ENCODE measurements around the gene CNKSR3. TPM values are rescaled to one million over a fixed set of nuclear protein-coding genes. Genes with fewer than 3 reads are reported as not detected.
A peak's percentile ranks its signal among the peaks of the same experiment; 100 is the strongest.

Gene CNKSR3
- total RNA-seq, 2 experiments from 2014 or later, result 0.34 to 0.58 TPM

GRCh38 chr6:154425034-154425433, 85.5 kb downstream of the CNKSR3 start:
- Mint-ChIP-seq H3K9me3 (ENCODE audit: low read depth) (no peaks in the 10 kb centered on the region), H3K4me1 (no peaks in the 10 kb centered on the region), H3K4me3 (no peak overlapping the region), H3K36me3 (ENCODE audit: low read depth) (no peaks in the 10 kb centered on the region), H3K27ac (no peak overlapping the region), H3K27me3 (peaks cover 3% of the 10 kb centered on the region)
- intact Hi-C loops (cut with DNase I, micrococcal nuclease), result no loop called here
- POLR2A ChIA-PET, result no interaction called here
- no peak for ATAC-seq
- CTCF ChIA-PET, result interaction anchor here (0.9 kb wide), 1 partner anchor 16 kb away, joined by 3 read pairs; no protein-coding TSS in a partner anchor
- no peak for DNase-seq

- Mint-ChIP-seq H3K4me1 (peaks cover 11% of the 10 kb centered on the region), H3K4me3 (no peak overlapping the region), H3K27me3 (peaks cover 17% of the 10 kb centered on the region), H3K9me3 (ENCODE audit: low read depth) (no peaks in the 10 kb centered on the region), H3K36me3 (ENCODE audit: low read depth) (no peaks in the 10 kb centered on the region), H3K27ac (no peak overlapping the region)
- intact Hi-C loops (cut with DNase I, micrococcal nuclease), result no loop called here
- ATAC-seq, result no peak
- no peak for DNase-seq
- ChIA-PET POLR2A (no interaction called here), CTCF (interaction anchor here (0.6 to 0.8 kb wide), 2 partner anchors 96 kb away, joined by 3 read pairs; no protein-coding TSS in a partner anchor)
Observed at GRCh38 chr6:154414021-154414813, 96.3 kb downstream of the CNKSR3 start.

GRCh38 chr6:154412106-154412820, 98.2 kb downstream of the CNKSR3 start:
- CTCF ChIA-PET, result no interaction called here
- POLR2A ChIA-PET, result no interaction called here
- no peak for DNase-seq
- Mint-ChIP-seq H3K27me3 (peaks cover 13% of the 10 kb centered on the region), H3K4me1 (peaks cover 11% of the 10 kb centered on the region), H3K36me3 (ENCODE audit: low read depth) (no peaks in the 10 kb centered on the region), H3K4me3 (no peak overlapping the region), H3K9me3 (ENCODE audit: low read depth) (no peaks in the 10 kb centered on the region), H3K27ac (no peak overlapping the region)
- intact Hi-C loops (cut with DNase I, micrococcal nuclease), result no loop called here
- ATAC-seq, result no peak

- ChIA-PET POLR2A (no interaction called here), CTCF (no interaction called here)
- Mint-ChIP-seq H3K9me3 (ENCODE audit: low read depth) (no peaks in the 10 kb centered on the region), H3K4me3 (no peak overlapping the region), H3K27ac (peak overlapping the region; percentile 49), H3K27me3 (peaks cover 15% of the 10 kb centered on the region), H3K36me3 (ENCODE audit: low read depth) (no peaks in the 10 kb centered on the region), H3K4me1 (peaks cover 11% of the 10 kb centered on the region)
- ATAC-seq, result no peak
- intact Hi-C loops (cut with DNase I, micrococcal nuclease), result loop anchor here (2.0 kb wide), 2 partner anchors 58 to 256 kb away; no protein-coding TSS in a partner anchor
- DNase-seq, result no peak
Observed at GRCh38 chr6:154411076-154411475, 99.4 kb downstream of the CNKSR3 start.

GRCh38 chr6:154410619-154411072, 99.8 kb downstream of the CNKSR3 start:
- peak overlapping the region; percentile 49 for H3K27ac Mint-ChIP-seq
- CTCF ChIA-PET, result no interaction called here
- no peaks in the 10 kb centered on the region for H3K9me3 Mint-ChIP-seq (ENCODE audit: low read depth)
- no peaks in the 10 kb centered on the region for H3K36me3 Mint-ChIP-seq (ENCODE audit: low read depth)
- POLR2A ChIA-PET, result no interaction called here
- peaks cover 14% of the 10 kb centered on the region for H3K27me3 Mint-ChIP-seq
- no peak overlapping the region for H3K4me3 Mint-ChIP-seq
- ATAC-seq (peak; percentile 98), DNase-seq (peak; percentile 76)
- intact Hi-C loops (cut with DNase I, micrococcal nuclease), result loop anchor here (1.0 to 2.0 kb wide), 3 partner anchors 55 to 256 kb away; no protein-coding TSS in a partner anchor
- peaks cover 11% of the 10 kb centered on the region for H3K4me1 Mint-ChIP-seq

GRCh38 chr6:154408891-154409500, 101.5 kb downstream of the CNKSR3 start:
- CTCF ChIA-PET, result no interaction called here
- H3K36me3 Mint-ChIP-seq (ENCODE audit: low read depth), result no peaks in the 10 kb centered on the region
- no peak overlapping the region for H3K4me3 Mint-ChIP-seq
- no peaks in the 10 kb centered on the region for H3K9me3 Mint-ChIP-seq (ENCODE audit: low read depth)
- ATAC-seq (no peak), DNase-seq (peak; percentile 29)
- H3K4me1 Mint-ChIP-seq, result peaks cover 17% of the 10 kb centered on the region
- H3K27me3 Mint-ChIP-seq, result peaks cover 11% of the 10 kb centered on the region
- H3K27ac Mint-ChIP-seq, result no peak overlapping the region
- POLR2A ChIA-PET, result no interaction called here
- intact Hi-C loops (cut with DNase I, micrococcal nuclease), result loop anchor here (1.0 to 2.0 kb wide), 2 partner anchors 132 to 252 kb away; no protein-coding TSS in a partner anchor

- intact Hi-C loops (cut with DNase I, micrococcal nuclease), result no loop called here
- CTCF ChIA-PET, result interaction anchor here (0.7 kb wide), 1 partner anchor 106 kb away, joined by 3 read pairs; no protein-coding TSS in a partner anchor
- H3K36me3 Mint-ChIP-seq (ENCODE audit: low read depth), result no peaks in the 10 kb centered on the region
Observed at GRCh38 chr6:154407440-154407839, 103.0 kb downstream of the CNKSR3 start.

GRCh38 chr6:154406869-154407268, 103.6 kb downstream of the CNKSR3 start:
- no peak overlapping the region for H3K27ac Mint-ChIP-seq
- H3K4me1 Mint-ChIP-seq, result peaks cover 21% of the 10 kb centered on the region
- peaks cover 7% of the 10 kb centered on the region for H3K27me3 Mint-ChIP-seq
- intact Hi-C loops (cut with DNase I, micrococcal nuclease), result no loop called here
- DNase-seq (no peak), ATAC-seq (no peak)
- ChIA-PET CTCF (interaction anchor here (0.6 kb wide), 1 partner anchor 9 kb away, joined by 3 read pairs; no protein-coding TSS in a partner anchor), POLR2A (no interaction called here)
- no peaks in the 10 kb centered on the region for H3K36me3 Mint-ChIP-seq (ENCODE audit: low read depth)
- H3K9me3 Mint-ChIP-seq (ENCODE audit: low read depth), result no peaks in the 10 kb centered on the region
- H3K4me3 Mint-ChIP-seq, result no peak overlapping the region

More at GRCh38 chr6:154407440-154407839, 103.0 kb downstream of the CNKSR3 start:
- H3K4me1 Mint-ChIP-seq, result peaks cover 21% of the 10 kb centered on the region
- H3K4me3 Mint-ChIP-seq, result no peak overlapping the region
- H3K27me3 Mint-ChIP-seq, result peaks cover 12% of the 10 kb centered on the region
- no peaks in the 10 kb centered on the region for H3K9me3 Mint-ChIP-seq (ENCODE audit: low read depth)
- POLR2A ChIA-PET, result no interaction called here
- H3K27ac Mint-ChIP-seq, result no peak overlapping the region
- ATAC-seq (no peak), DNase-seq (no peak)

GRCh38 chr6:154406301-154406700, 104.2 kb downstream of the CNKSR3 start:
- intact Hi-C loops (cut with DNase I, micrococcal nuclease), result no loop called here
- no peak overlapping the region for H3K27ac Mint-ChIP-seq
- H3K27me3 Mint-ChIP-seq, result peaks cover 5% of the 10 kb centered on the region
- H3K4me3 Mint-ChIP-seq, result no peak overlapping the region
- POLR2A ChIA-PET, result no interaction called here
- H3K4me1 Mint-ChIP-seq, result peaks cover 21% of the 10 kb centered on the region
- H3K9me3 Mint-ChIP-seq (ENCODE audit: low read depth), result no peaks in the 10 kb centered on the region
- CTCF ChIA-PET, result interaction anchor here (0.6 kb wide), 1 partner anchor 10 kb away, joined by 3 read pairs; no protein-coding TSS in a partner anchor
- ATAC-seq, result no peak
- no peaks in the 10 kb centered on the region for H3K36me3 Mint-ChIP-seq (ENCODE audit: low read depth)
- no peak for DNase-seq

- peaks cover 10% of the 10 kb centered on the region for H3K4me1 Mint-ChIP-seq
- DNase-seq (no peak), ATAC-seq (no peak)
- H3K4me3 Mint-ChIP-seq, result no peak overlapping the region
- ChIA-PET POLR2A (no interaction called here), CTCF (interaction anchor here (0.7 kb wide), 1 partner anchor 158 kb away, joined by 3 read pairs; no protein-coding TSS in a partner anchor)
- no peaks in the 10 kb centered on the region for H3K9me3 Mint-ChIP-seq (ENCODE audit: low read depth)
- no peak overlapping the region for H3K27ac Mint-ChIP-seq
- H3K36me3 Mint-ChIP-seq (ENCODE audit: low read depth), result no peaks in the 10 kb centered on the region
- H3K27me3 Mint-ChIP-seq, result peaks cover 5% of the 10 kb centered on the region
- intact Hi-C loops (cut with DNase I, micrococcal nuclease), result no loop called here
Observed at GRCh38 chr6:154404791-154405400, 105.6 kb downstream of the CNKSR3 start.

GRCh38 chr6:154403788-154404187, 106.7 kb downstream of the CNKSR3 start:
- Mint-ChIP-seq H3K27ac (no peak overlapping the region), H3K4me1 (peaks cover 10% of the 10 kb centered on the region), H3K4me3 (no peak overlapping the region), H3K36me3 (ENCODE audit: low read depth) (no peaks in the 10 kb centered on the region), H3K9me3 (ENCODE audit: low read depth) (no peaks in the 10 kb centered on the region), H3K27me3 (peaks cover 5% of the 10 kb centered on the region)
- ChIA-PET CTCF (no interaction called here), POLR2A (no interaction called here)
- ATAC-seq, result peak; percentile 65
- intact Hi-C loops (cut with DNase I, micrococcal nuclease), result no loop called here
- DNase-seq, result peak; percentile 28
